NCI-H1105 (cell line): ENCODE results near the gene MYL12A.
A peak's percentile ranks its signal among the peaks of the same experiment; 100 is the strongest.
"Not testable (repeated sequence)": the region's sequence is repeated elsewhere in the genome, so short reads cannot be mapped to it uniquely, and the experiment has no call there.

ENCODE experiments used
- DNase-seq: peaks from one replicate; lab custom pipeline; 2025; lab: John Stamatoyannopoulos, UW

Gene MYL12A

DNA sequence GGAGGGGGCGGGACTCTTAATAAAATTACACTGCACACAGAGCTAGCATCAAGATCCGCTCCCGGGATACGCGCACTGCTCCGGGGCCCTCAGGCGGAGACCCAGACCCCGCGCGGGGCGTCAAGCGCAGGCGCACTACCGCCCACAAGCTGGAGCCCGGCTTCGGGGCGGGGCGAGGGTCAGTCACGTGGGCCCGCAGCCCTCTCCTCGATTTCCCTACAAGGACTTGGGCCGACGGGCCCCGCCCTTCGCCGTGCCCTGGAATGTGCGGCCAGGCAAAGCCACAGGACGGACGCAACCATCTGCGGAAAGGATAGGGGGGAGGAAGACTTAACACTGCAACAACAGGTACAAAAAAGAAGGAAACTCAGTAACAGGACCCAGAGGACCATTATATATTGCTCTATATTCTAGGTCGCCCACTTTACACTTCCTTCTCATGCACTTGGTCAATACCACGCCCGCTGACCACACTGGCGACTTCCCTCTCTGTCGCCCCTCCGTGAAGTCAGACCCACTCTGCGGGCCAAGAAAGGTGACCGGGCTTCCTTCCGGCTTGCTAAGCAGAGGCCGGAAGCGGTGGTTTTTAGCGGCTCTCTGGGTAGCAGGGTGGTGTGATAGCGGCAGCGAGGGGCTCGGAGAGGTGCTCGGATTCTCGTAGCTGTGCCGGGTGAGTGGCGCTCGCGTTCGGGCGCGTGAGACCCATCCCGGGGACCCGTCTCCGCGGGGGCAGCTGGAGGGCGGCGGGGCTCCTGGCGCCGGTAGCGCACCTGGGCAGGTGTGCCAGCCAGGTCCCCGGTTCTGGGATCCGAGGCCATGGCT, at the start of gene MYL12A:
MYL12A (plus strand) TSS at position 562 of the 822 bp plus-strand sequence. CDS start 5,447 bp downstream, outside the sequence.
- peak; percentile 83 for DNase-seq

- DNase-seq, result not testable (repeated sequence)
Measured at GRCh38 chr18:3198260-3198860, 49.2 kb upstream of the MYL12A start.

- DNase-seq, result no peak
Measured at GRCh38 chr18:3199942-3200645, 47.5 kb upstream of the MYL12A start.

- no peak for DNase-seq
Measured at GRCh38 chr18:3205239-3205638, 42.4 kb upstream of the MYL12A start.

DNA sequence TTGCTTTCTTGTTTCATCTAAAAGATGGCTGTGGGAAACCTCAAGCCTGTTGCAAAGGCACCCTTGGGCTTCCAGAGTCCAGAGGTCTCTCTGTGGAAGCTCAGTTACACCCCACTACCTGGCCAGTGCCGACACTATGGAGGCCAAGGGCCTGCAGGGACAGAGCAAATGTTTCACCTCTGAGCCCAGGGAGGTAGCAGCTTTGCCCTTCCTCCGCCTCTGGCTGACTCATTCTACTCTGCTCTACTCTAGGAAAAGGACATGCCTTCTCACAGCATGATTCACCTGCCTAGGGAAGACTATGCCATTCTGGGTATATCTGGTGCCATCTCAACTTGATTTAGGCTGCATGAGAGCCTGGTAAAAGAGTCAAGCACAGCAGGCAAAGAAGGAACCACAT, 40.0 kb upstream of the MYL12A start:
- DNase-seq, result no peak

- DNase-seq, result no peak
Measured at GRCh38 chr18:3209859-3210569, 37.6 kb upstream of the MYL12A start.

DNA sequence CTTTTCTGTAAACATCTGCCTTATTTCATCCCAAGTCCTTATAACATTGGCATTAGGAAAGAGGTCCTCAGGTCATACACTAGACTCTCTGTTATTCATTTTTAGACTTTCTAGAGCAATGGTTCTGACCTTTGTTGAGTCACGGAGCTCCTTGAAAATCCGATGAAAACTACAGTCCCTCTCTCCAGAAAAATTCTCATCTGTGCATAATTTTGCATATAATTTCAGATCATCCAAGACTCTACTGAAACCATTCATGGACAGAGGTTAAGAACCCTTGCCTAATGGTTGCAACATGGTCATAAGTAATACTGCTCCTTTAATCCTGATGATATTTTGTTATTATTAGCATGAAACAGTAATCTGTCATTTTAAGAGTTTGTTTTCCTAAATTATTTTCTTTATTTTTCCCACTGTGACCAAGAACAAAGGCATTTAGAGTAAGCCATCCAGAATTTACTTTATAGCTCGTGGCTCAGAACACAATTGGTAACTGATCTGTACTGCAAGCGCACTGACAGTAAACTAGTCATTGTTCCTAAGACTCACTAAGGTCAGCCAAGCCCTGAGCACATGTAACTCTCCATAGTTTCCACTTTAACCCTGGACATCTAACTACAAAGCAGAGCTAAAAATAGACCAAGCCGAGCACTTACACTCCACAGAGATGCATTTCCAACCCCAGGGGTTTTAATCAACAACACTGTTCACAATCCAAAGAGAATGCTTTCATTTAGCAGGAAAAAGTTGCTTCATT, 36.2 kb upstream of the MYL12A start:
- no peak for DNase-seq

GRCh38 chr18:3212657-3213056, 34.9 kb upstream of the MYL12A start:
- no peak for DNase-seq

DNA sequence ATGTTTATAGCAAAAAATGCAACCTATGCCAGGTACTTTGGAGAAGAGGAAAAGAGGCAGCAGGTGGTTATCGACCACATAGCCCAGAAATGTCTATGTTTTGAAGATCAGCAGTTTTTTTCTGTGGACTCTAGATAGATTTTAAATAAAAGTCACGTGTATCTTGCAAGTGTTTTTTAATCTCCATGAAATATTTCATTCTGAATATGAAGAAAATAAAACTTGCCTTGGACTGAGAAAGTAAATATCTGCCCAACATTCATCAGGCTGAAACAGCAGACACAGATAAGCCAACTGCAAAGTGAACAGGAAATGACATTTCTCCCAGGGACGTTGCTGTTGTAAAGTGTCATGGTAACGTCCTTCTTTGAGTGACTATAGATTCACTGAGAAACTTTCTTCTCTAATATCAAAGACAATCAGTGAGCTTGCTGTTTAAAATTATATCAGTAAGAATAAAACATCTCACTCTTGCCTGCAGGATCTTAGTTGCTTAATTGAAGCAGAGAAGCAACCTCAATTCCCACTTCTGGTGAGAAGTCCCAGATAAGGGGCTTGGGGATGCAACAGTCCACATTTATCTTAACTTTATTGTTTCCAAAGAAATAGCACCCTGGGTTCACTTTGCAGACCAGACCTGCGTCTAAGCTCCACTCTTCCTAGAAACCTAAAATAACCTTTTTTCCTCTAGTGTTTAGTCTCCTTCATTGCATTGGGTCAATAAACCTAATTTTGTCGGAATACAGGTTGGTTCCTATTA, 34.1 kb upstream of the MYL12A start:
- no peak for DNase-seq

- DNase-seq, result no peak
Measured at GRCh38 chr18:3214855-3215637, 32.6 kb upstream of the MYL12A start.

- no peak for DNase-seq
Measured at GRCh38 chr18:3216987-3217386, 30.6 kb upstream of the MYL12A start.

GRCh38 chr18:3217948-3218647, 29.5 kb upstream of the MYL12A start:
- DNase-seq, result no peak

- DNase-seq, result no peak
Measured at GRCh38 chr18:3218819-3219218, 28.8 kb upstream of the MYL12A start.

GRCh38 chr18:3219241-3219630, 28.4 kb upstream of the MYL12A start:
- DNase-seq, result no peak

GRCh38 chr18:3219631-3220335, 27.8 kb upstream of the MYL12A start, which contains the start of gene MYOM1:
Gene MYOM1, minus strand, starts transcription at chr18:3219968. Its CDS starts 4,745 bp downstream, at chr18:3215223.
- no peak for DNase-seq

DNA sequence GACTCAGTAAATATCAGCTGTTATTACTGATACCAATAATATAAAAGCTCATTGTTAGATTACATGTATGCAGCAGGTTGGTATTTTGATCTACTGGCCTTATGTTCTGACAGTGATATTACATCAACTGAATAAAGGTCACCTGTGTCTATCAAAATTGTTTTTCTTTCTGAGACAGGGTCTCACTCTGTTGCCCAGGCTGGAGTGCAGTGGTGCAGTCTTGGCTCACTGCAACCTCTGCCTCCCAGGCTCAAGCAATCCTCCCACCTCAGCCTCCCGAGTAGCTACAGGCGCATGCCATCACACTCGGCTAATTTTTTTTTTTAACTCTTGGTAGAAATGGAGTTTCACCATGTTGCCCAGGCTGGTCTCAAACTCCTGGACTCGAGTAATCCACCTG, 26.7 kb upstream of the MYL12A start:
- not testable (repeated sequence) for DNase-seq

DNA sequence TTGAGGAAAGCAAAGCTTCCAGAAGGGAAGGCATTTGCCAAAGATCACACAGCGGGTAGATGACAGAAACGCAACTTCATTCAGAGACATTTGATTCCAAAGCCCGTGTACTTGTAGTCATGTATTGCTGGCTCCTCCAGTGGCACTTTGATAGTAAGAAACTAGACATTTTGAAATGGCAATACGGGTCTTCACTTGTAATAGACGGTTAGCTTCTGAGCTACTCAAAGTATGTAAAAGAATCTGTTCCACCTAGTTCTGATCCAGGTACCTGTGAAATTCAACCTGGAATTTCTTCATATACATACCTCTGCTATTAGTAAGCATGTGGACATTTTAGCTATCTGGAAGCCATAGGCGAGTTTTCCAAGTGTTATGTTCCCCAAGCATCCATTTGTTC, 26.1 kb upstream of the MYL12A start:
- DNase-seq, result no peak

DNA sequence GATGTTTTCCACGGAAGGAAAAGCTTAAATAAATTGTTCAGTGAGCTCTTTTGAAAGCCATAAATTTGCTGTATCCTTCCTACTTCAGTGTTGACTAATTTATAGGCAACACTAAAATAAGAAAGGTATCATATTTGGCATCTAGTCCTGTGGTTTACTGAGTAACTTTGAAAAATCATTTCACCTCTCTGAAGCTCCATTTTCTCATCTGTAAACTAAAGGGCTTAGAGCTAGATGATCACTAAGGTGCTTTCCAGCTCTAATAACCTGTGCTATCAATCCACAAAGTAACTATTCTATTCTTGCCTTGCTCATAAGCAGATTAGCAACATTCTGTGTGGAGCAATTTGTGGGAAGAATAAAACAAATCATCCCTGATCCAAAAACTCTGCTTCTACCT, 24.2 kb upstream of the MYL12A start:
- no peak for DNase-seq

- no peak for DNase-seq
Measured at GRCh38 chr18:3224223-3224622, 23.4 kb upstream of the MYL12A start.
